ENCODE measurements around the gene NXF1. TPM values are rescaled to one million over a fixed set of nuclear protein-coding genes. Genes with fewer than 3 reads are reported as not detected.

Gene NXF1
- total and polyA plus RNA-seq, 7 experiments from 2014 or later: 66.9 to 421 (median 175) TPM

DNA sequence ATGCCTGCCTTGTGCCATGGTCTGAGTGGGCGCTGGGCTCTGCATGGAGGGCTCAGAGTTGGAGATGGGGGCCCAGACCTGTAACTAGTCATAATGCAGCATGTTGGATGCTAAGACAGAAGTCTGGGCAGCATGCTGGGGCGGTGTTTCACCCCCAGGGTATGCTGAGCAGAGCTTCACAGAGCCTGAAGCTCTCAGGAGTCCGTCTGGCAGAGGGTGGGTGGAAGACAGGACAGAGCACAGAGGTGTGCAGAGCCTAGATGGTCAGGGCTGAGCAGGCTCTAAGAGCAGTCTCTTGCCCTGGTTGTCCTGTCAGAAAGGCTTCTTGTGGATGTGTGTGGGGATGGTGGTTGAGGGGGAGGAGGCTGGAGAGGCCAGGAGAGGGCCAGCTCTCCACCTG is 26.8 kb downstream of the NXF1 start:
- H3K4me3 ChIP-seq (ENCODE audit: low read length): no peak overlapping the region
- ChIA-PET POLR2A (no interaction called here), CTCF (no interaction called here)
- H3K4me1 ChIP-seq (ENCODE audit: control insufficient read depth in 2 of 2, insufficient read depth in 2 of 2, low read length in 2 of 2): no peaks in the 10 kb centered on the region
- Mint-ChIP-seq H3K4me1 (peaks cover 0 to 14% (median 6%) of the 10 kb centered on the region in 7 donors), H3K27ac (peak overlapping the region in 3 of 9 donors; percentile 36 to 77 (median 62)), H3K36me3 (peaks cover 0 to 22% (median 7%) of the 10 kb centered on the region in 5 donors), H3K9me3 (no peaks in the 10 kb centered on the region), H3K27me3 (no peaks in the 10 kb centered on the region), H3K4me3 (no peak overlapping the region)
- H3K27me3 ChIP-seq (ENCODE audit: control insufficient read depth in 2 of 2, insufficient read depth in 2 of 2, low read length in 2 of 2): no peaks in the 10 kb centered on the region
- DNase-seq: no peak
- H3K36me3 ChIP-seq (ENCODE audit: control insufficient read depth in 2 of 3, insufficient read depth in 3 of 3, low read length in 3 of 3): peaks cover 0 to 47% (median 0%) of the 10 kb centered on the region in 3 experiments
- H3K27ac ChIP-seq (ENCODE audit: low read depth, low read length): no peak overlapping the region
- no peak for ATAC-seq
- intact Hi-C loops (cut with micrococcal nuclease): no loop called here
- H3K9me3 ChIP-seq (ENCODE audit: control insufficient read depth in 2 of 3, low read length in 3 of 3): no peaks in the 10 kb centered on the region

DNA sequence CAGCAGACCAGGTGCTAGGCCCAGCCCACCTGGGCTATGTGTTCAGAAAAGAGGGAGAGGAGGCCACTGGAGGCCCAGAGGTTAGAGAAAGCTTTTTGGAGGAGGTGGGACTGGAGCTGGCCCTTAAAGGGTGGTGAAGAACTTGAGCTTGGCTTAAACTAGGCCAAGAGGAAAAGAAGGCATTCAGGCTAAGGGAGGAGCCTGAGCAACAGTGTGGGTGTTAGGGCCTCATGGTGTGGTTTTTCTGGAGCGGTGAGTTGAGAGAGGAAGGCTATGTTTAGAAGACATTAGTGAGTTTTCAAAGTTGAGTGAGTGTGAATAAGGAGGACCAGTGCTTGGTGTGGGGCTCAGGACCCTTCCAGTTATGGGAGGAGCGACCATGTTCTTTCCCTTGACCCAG is 27.9 kb downstream of the NXF1 start:
- no peaks in the 10 kb centered on the region for H3K9me3 ChIP-seq (ENCODE audit: control insufficient read depth in 2 of 3, low read length in 3 of 3)
- peak overlapping the region in 4 of 9 donors; percentile 6 to 78 (median 38) for H3K27ac Mint-ChIP-seq
- DNase-seq (no peak), ATAC-seq (no peak)
- no peak overlapping the region for H3K4me3 ChIP-seq (ENCODE audit: low read length)
- peaks cover 0 to 14% (median 6%) of the 10 kb centered on the region in 7 donors for H3K4me1 Mint-ChIP-seq
- no peaks in the 10 kb centered on the region for H3K27me3 ChIP-seq (ENCODE audit: control insufficient read depth in 2 of 2, insufficient read depth in 2 of 2, low read length in 2 of 2)
- peaks cover 0 to 41% (median 0%) of the 10 kb centered on the region in 3 experiments for H3K36me3 ChIP-seq (ENCODE audit: control insufficient read depth in 2 of 3, insufficient read depth in 3 of 3, low read length in 3 of 3)
- no peak overlapping the region for H3K27ac ChIP-seq (ENCODE audit: low read depth, low read length)
- ChIA-PET POLR2A (interaction anchor here (0.6 to 3.3 kb wide), 2 partner anchors 34 to 78 kb away, joined by 3 to 15 read pairs; no protein-coding TSS in a partner anchor), CTCF (interaction anchor here (0.6 to 1.5 kb wide), 2 partner anchors 9 to 23 kb away, joined by 3 to 5 read pairs; partner anchors contain the start of gene ZBTB3)
- H3K4me1 ChIP-seq (ENCODE audit: control insufficient read depth in 2 of 2, insufficient read depth in 2 of 2, low read length in 2 of 2): no peaks in the 10 kb centered on the region
- peak overlapping the region in 1 of 10 donors; percentile 4 for H3K4me3 Mint-ChIP-seq
- H3K27me3 Mint-ChIP-seq: no peaks in the 10 kb centered on the region
- peaks cover 0 to 22% (median 7%) of the 10 kb centered on the region in 5 donors for H3K36me3 Mint-ChIP-seq
- H3K9me3 Mint-ChIP-seq: no peaks in the 10 kb centered on the region
- intact Hi-C loops (cut with micrococcal nuclease): no loop called here

DNA sequence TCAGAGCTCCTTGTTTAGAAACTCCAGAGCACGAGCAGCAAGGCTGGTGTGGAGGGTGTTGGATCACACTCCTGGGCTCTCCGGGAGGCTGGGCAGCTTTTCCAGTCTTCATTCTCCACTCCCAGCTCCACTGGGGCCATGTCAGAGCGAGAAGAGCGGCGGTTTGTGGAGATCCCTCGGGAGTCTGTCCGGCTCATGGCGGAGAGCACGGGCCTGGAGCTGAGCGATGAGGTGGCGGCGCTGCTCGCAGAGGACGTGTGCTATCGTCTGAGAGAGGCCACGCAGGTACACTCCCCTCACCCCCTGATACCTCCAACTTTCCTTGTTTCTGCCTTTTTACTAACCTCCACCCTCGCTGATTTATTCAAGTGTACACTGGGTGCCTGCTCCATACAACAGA is 29.6 kb downstream of the NXF1 start:
- H3K4me3 Mint-ChIP-seq: peak overlapping the region in 2 of 10 donors; percentile 16 to 45
- peak overlapping the region in 2 of 9 donors; percentile 12 to 24 for H3K27ac Mint-ChIP-seq
- H3K27me3 Mint-ChIP-seq: no peaks in the 10 kb centered on the region
- no peaks in the 10 kb centered on the region for H3K9me3 Mint-ChIP-seq
- ATAC-seq: no peak
- intact Hi-C loops (cut with micrococcal nuclease): no loop called here
- Histone ChIP-seq H3K9me3 (ENCODE audit: control insufficient read depth in 2 of 3, low read length in 3 of 3) (no peaks in the 10 kb centered on the region), H3K4me3 (ENCODE audit: low read length) (no peak overlapping the region), H3K4me1 (ENCODE audit: control insufficient read depth in 2 of 2, insufficient read depth in 2 of 2, low read length in 2 of 2) (peaks cover under 1 to 2% of the 10 kb centered on the region in 2 donors), H3K27ac (ENCODE audit: low read depth, low read length) (no peak overlapping the region), H3K27me3 (ENCODE audit: control insufficient read depth in 2 of 2, insufficient read depth in 2 of 2, low read length in 2 of 2) (no peaks in the 10 kb centered on the region), H3K36me3 (ENCODE audit: control insufficient read depth in 2 of 3, insufficient read depth in 3 of 3, low read length in 3 of 3) (peaks cover 0 to 33% (median 0%) of the 10 kb centered on the region in 3 experiments)
- POLR2A ChIA-PET: interaction anchor here (0.6 to 3.3 kb wide), 9 partner anchors 11 to 110 kb away, joined by 3 to 15 read pairs (median 4); partner anchors contain the start of genes POLR2G, TEX54, TMEM179B and ZBTB3
- peaks cover 9 to 26% (median 15%) of the 10 kb centered on the region in 7 donors for H3K4me1 Mint-ChIP-seq
- peaks cover 0 to 22% (median 7%) of the 10 kb centered on the region in 5 donors for H3K36me3 Mint-ChIP-seq
- CTCF ChIA-PET: interaction anchor here (1.3 kb wide), 2 partner anchors 11 to 215 kb away, joined by 3 to 6 read pairs; partner anchors contain the start of gene TMEM179B
- DNase-seq: no peak

DNA sequence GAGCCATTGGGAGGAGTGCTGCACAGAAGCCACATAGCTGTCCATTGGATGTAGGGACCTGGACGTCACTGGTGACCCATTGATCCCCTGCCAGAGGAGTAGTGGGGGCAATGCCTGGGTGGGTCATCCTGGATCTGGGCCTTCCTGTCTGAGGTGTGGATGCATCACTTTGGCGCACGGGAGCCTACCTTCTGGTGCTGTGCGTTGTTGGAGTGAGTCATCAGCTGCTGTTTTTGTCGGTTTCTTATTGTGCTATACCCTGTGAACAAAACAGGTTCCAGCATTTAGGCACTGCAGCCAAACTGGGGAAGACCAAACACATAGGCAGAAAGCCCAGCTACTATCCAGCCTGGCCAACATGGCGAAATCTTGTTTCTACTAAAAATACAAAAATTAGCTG is 30.8 kb downstream of the NXF1 start:
- H3K27ac Mint-ChIP-seq: peak overlapping the region in 1 of 9 donors; percentile 49
- H3K27me3 Mint-ChIP-seq: no peaks in the 10 kb centered on the region
- peaks cover 10 to 13% of the 10 kb centered on the region in 2 donors for H3K4me1 ChIP-seq (ENCODE audit: control insufficient read depth in 2 of 2, insufficient read depth in 2 of 2, low read length in 2 of 2)
- no peaks in the 10 kb centered on the region for H3K27me3 ChIP-seq (ENCODE audit: control insufficient read depth in 2 of 2, insufficient read depth in 2 of 2, low read length in 2 of 2)
- no peak overlapping the region for H3K4me3 ChIP-seq (ENCODE audit: low read length)
- peaks cover 21 to 36% (median 27%) of the 10 kb centered on the region in 7 donors for H3K4me1 Mint-ChIP-seq
- no peaks in the 10 kb centered on the region for H3K9me3 ChIP-seq (ENCODE audit: control insufficient read depth in 2 of 3, low read length in 3 of 3)
- intact Hi-C loops (cut with micrococcal nuclease): no loop called here
- peaks cover 0 to 33% (median 0%) of the 10 kb centered on the region in 3 experiments for H3K36me3 ChIP-seq (ENCODE audit: control insufficient read depth in 2 of 3, insufficient read depth in 3 of 3, low read length in 3 of 3)
- CTCF ChIA-PET: interaction anchor here (1.3 kb wide), 1 partner anchor 12 kb away, joined by 6 read pairs; the partner anchor contains the start of gene TMEM179B
- POLR2A ChIA-PET: interaction anchor here (0.8 to 3.3 kb wide), 9 partner anchors 13 to 109 kb away, joined by 3 to 15 read pairs (median 4); partner anchors contain the start of genes HNRNPUL2, POLR2G, TTC9C and ZBTB3
- no peaks in the 10 kb centered on the region for H3K9me3 Mint-ChIP-seq
- no peak overlapping the region for H3K4me3 Mint-ChIP-seq
- no peak for ATAC-seq
- peaks cover 0 to 22% (median 7%) of the 10 kb centered on the region in 5 donors for H3K36me3 Mint-ChIP-seq
- DNase-seq: no peak
- H3K27ac ChIP-seq (ENCODE audit: low read depth, low read length): no peak overlapping the region

DNA sequence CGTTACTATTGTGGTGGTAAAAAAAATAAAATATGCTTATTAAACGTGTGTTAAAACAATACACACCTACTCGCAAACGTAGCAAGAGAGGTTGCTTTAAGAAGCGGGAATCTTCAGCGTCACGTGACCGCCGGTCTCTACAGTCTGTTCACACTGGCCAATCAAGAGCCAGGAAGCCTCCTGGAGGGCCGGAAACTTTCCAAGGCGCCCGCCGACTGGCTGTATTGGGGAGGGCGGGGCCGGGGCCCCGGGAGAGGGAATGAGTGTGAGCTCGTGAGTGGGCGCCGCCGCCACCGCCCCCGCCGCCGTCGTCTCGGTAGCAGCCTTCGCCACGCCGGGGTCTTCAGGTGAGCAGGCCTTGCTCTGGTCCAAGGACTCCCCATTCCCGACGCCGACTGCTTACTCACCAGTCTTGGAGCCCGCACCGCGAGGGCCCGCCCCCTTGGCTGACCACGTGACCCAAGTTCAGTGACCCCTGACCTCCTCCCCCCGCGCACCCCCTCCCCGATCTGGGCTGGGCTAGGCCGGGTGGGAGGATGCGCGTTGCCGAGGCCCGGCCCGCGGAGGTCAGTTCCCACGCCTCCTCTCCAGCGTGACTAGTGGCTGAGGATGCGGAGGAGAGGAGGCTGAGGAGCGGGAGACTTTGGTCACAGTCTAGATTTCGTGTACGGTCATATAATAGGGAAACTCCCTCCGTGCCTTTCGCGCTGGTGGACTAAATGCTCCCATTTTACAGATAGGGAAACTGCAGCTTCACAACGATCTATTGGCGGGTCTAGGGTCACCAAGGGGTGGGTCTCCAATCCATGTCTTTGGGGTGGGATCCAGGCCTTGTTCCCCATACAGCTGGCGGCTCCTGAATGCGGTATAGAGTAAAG is 33.9 kb downstream of the NXF1 start, which contains the start of gene TAF6L:
TSS of gene TAF6L (plus strand) at position 253 of the 878 bp plus-strand sequence. CDS start 4,388 bp downstream, outside the sequence.
- ChIA-PET POLR2A (interaction anchor here (0.7 to 7.7 kb wide), 27 partner anchors 9 to 179 kb away, joined by 3 to 74 read pairs (median 6); partner anchors contain the start of genes C11orf98, CSKMT, HNRNPUL2 and INTS5), CTCF (interaction anchor here (0.6 to 2.2 kb wide), 4 partner anchors 9 to 85 kb away, joined by 3 to 10 read pairs (median 5); no protein-coding TSS in a partner anchor)
- DNase-seq: peak; percentile 80 to 98 (median 82)
- H3K4me1 Mint-ChIP-seq: peaks cover 17 to 37% (median 27%) of the 10 kb centered on the region in 7 donors
- H3K27me3 Mint-ChIP-seq: no peaks in the 10 kb centered on the region
- no peaks in the 10 kb centered on the region for H3K9me3 Mint-ChIP-seq
- H3K27ac Mint-ChIP-seq: peak within 1 kb of the TSS; percentile 89 to 97 (median 94)
- Histone ChIP-seq H3K4me3 (ENCODE audit: low read length) (peak within 1 kb of the TSS; percentile 66), H3K27ac (ENCODE audit: low read depth, low read length) (peak within 1 kb of the TSS; percentile 82), H3K27me3 (ENCODE audit: control insufficient read depth in 2 of 2, insufficient read depth in 2 of 2, low read length in 2 of 2) (no peaks in the 10 kb centered on the region), H3K9me3 (ENCODE audit: control insufficient read depth in 2 of 3, low read length in 3 of 3) (no peaks in the 10 kb centered on the region), H3K36me3 (ENCODE audit: control insufficient read depth in 2 of 3, insufficient read depth in 3 of 3, low read length in 3 of 3) (peaks cover 0 to 26% (median 0%) of the 10 kb centered on the region in 3 experiments), H3K4me1 (ENCODE audit: control insufficient read depth in 2 of 2, insufficient read depth in 2 of 2, low read length in 2 of 2) (peaks cover 10 to 13% of the 10 kb centered on the region in 2 donors)
- H3K4me3 Mint-ChIP-seq: peak within 1 kb of the TSS; percentile 88 to 98 (median 94)
- peak; percentile 92 for ATAC-seq
- intact Hi-C loops (cut with micrococcal nuclease): loop anchor here (1.0 kb wide), 10 partner anchors 10 to 180 kb away; partner anchors contain the start of genes POLR2G (in 2 of the 2), WDR74 (in 2 of the 2), ZBTB3 (in 2 of the 2) and HNRNPUL2 (in 1 of the 2)
- peaks cover 0 to 15% (median 6%) of the 10 kb centered on the region in 5 donors for H3K36me3 Mint-ChIP-seq

DNA sequence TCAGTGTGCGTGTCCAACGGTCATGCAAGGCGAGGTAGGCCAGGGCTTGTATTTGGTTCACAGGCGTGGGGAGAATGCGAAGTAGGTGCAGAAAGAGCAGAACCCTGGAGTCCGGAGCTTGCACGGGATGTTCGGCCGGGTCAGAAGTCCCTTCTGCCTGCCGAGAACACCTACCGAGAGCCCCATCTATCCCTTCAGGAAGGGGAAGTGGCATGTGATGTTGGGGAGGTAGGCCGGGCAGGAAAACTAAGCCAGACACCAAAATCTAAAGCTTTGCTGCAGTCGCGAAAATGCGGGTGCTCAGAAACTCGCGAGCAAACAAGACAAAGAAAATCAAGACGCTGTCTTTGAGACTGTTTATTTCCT is 34.5 kb downstream of the NXF1 start:
- ChIA-PET CTCF (interaction anchor here (0.6 to 2.2 kb wide), 5 partner anchors 9 to 86 kb away, joined by 3 to 6 read pairs (median 4); partner anchors contain the start of gene ZBTB3), POLR2A (interaction anchor here (0.7 to 7.7 kb wide), 24 partner anchors 9 to 178 kb away, joined by 3 to 74 read pairs (median 7); partner anchors contain the start of genes C11orf98, CSKMT, HNRNPUL2 and NXF1)
- DNase-seq (peak in 2 of 9 donors; percentile 20 to 42), ATAC-seq (no peak)
- no peaks in the 10 kb centered on the region for H3K27me3 ChIP-seq (ENCODE audit: control insufficient read depth in 2 of 2, insufficient read depth in 2 of 2, low read length in 2 of 2)
- H3K4me3 ChIP-seq (ENCODE audit: low read length): peak overlapping the region; percentile 66
- H3K27ac ChIP-seq (ENCODE audit: low read depth, low read length): peak overlapping the region; percentile 82
- no peaks in the 10 kb centered on the region for H3K9me3 ChIP-seq (ENCODE audit: control insufficient read depth in 2 of 3, low read length in 3 of 3)
- no peaks in the 10 kb centered on the region for H3K9me3 Mint-ChIP-seq
- H3K36me3 Mint-ChIP-seq: peaks cover 0 to 15% (median 5%) of the 10 kb centered on the region in 5 donors
- intact Hi-C loops (cut with micrococcal nuclease): loop anchor here (1.0 kb wide), 10 partner anchors 9 to 179 kb away; partner anchors contain the start of genes POLR2G (in 2 of the 2), WDR74 (in 2 of the 2), ZBTB3 (in 2 of the 2) and HNRNPUL2 (in 1 of the 2)
- peaks cover 17 to 41% (median 27%) of the 10 kb centered on the region in 7 donors for H3K4me1 Mint-ChIP-seq
- peaks cover 0 to 28% (median 0%) of the 10 kb centered on the region in 3 experiments for H3K36me3 ChIP-seq (ENCODE audit: control insufficient read depth in 2 of 3, insufficient read depth in 3 of 3, low read length in 3 of 3)
- peak overlapping the region; percentile 89 to 97 (median 94) for H3K27ac Mint-ChIP-seq
- peaks cover 10 to 13% of the 10 kb centered on the region in 2 donors for H3K4me1 ChIP-seq (ENCODE audit: control insufficient read depth in 2 of 2, insufficient read depth in 2 of 2, low read length in 2 of 2)
- peak overlapping the region; percentile 88 to 98 (median 94) for H3K4me3 Mint-ChIP-seq
- no peaks in the 10 kb centered on the region for H3K27me3 Mint-ChIP-seq
